NT2/D1 (cell line): ENCODE measurements around the gene IL20RB.

Experiments used
- DNase-seq: peaks from one replicate; pipeline ENCODE4 v3.0.0-alpha.2; 2011; ENCODE audit warnings: low read depth, low spot score
- H3K27me3 ChIP-seq: 2 replicates; pipeline ENCODE4 v1.6.0; 2011; ENCODE audit warnings: mild to moderate bottlenecking; ENCODE audit not compliant: insufficient read length, insufficient read depth
- H3K36me3 ChIP-seq: 2 replicates; pipeline ENCODE4 v1.6.1; 2011; ENCODE audit warnings: mild to moderate bottlenecking, low read length, mixed read lengths; ENCODE audit not compliant: insufficient read depth, insufficient read length
- H3K4me1 ChIP-seq: 2 replicates; pipeline ENCODE4 v1.5.1; 2011; ENCODE audit not compliant: insufficient read depth, insufficient read length
- H3K4me3 ChIP-seq: 2 replicates; pipeline ENCODE4 v1.5.1; 2011; ENCODE audit warnings: low read depth; ENCODE audit not compliant: insufficient read length
- H3K9ac ChIP-seq: 2 replicates; pipeline ENCODE4 v1.6.0; 2011; ENCODE audit warnings: low read depth; ENCODE audit not compliant: insufficient read length
- H3K9me3 ChIP-seq: 2 replicates; pipeline ENCODE4 v1.5.1; 2011; ENCODE audit warnings: mild to moderate bottlenecking, low read length; ENCODE audit not compliant: insufficient read depth
- SUZ12 ChIP-seq: IDR thresholded peaks from 2 replicates; pipeline ENCODE4 v1.6.1; 2011; ENCODE audit not compliant: insufficient read length, insufficient read depth; ENCODE audit errors: extremely low read depth
- YY1 ChIP-seq: IDR thresholded peaks from 2 replicates; pipeline ENCODE4 v1.6.1; 2011; ENCODE audit not compliant: insufficient read length, insufficient read depth
- ZNF274 ChIP-seq: IDR thresholded peaks from 2 replicates; pipeline ENCODE4 v1.6.1; 2011; ENCODE audit warnings: mild to moderate bottlenecking, low read depth, low read length

IL20RB gene

DNA sequence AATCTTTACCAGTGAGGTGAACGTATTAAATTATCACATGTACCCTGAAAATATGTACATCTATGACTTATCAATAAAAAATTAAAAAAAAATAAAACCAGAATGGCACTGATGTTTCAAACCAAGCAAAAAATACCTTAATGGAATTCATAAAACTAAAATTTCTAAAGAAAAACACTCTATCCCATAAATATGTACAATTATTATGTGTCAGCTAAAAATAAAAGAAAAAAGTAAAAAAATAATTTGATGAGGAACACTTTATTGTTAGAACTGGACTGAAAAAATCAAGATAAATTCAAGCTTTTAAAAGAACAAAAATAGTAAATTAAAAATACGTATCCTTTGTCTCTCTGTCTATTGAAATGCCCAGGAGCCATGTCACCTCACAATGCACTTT, 63.1 kb downstream of the IL20RB start:
- DNase-seq = no peak
- Histone ChIP-seq H3K4me3 (no peak overlapping the region), H3K9ac (no peak overlapping the region), H3K27me3 (no peaks in the 10 kb centered on the region), H3K9me3 (no peaks in the 10 kb centered on the region), H3K36me3 (no peaks in the 10 kb centered on the region), H3K4me1 (no peaks in the 10 kb centered on the region)
- TF ChIP-seq ZNF274 (no peak), SUZ12 (no peak), YY1 (no peak)

DNA sequence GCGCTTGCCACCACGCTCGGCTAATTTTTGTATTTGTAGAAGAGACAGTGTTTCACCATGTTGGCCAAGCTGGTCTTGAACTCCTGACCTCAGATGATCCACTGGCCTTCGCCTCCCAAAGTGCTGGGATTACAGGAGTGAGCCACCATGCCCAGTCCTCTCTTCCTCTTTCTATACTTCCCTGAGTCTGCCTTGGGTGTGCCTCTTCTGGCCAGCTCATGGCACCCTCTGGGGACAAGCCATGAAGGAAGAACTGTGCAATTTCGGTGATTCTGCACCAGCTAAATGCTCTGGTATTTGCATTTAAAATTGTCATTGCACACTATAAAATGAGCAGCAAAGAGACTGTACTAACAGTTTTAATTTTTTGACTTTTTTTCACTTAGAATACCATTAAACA, 66.6 kb downstream of the IL20RB start:
- Histone ChIP-seq H3K4me1 (no peaks in the 10 kb centered on the region), H3K9ac (no peak overlapping the region), H3K27me3 (no peaks in the 10 kb centered on the region), H3K36me3 (no peaks in the 10 kb centered on the region), H3K4me3 (no peak overlapping the region), H3K9me3 (no peaks in the 10 kb centered on the region)
- TF ChIP-seq ZNF274 (no peak), SUZ12 (no peak), YY1 (no peak)
- DNase-seq = no peak

DNA sequence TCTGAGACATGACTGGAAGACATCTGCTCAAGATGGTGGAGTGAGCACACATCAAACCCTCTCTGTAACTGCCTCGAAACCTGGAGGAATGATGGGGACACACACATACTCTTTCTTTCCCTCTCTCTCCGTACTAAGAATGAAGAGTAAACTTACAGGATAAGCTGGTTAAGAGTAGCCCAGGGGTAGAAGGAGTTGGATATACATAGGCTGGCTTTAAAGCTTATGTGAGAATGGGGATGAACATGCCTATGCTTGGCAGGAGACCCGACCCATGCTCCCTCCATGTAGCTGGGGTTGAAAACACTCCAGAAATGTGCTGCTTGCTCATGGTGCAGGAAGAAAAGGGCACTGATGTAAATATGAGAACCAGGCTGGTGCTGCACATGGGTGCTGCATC, 68.9 kb downstream of the IL20RB start:
- no peak for TF ChIP-seq SUZ12
- TF ChIP-seq ZNF274 = no peak
- no peak for TF ChIP-seq YY1
- H3K4me1 ChIP-seq = no peaks in the 10 kb centered on the region

DNA sequence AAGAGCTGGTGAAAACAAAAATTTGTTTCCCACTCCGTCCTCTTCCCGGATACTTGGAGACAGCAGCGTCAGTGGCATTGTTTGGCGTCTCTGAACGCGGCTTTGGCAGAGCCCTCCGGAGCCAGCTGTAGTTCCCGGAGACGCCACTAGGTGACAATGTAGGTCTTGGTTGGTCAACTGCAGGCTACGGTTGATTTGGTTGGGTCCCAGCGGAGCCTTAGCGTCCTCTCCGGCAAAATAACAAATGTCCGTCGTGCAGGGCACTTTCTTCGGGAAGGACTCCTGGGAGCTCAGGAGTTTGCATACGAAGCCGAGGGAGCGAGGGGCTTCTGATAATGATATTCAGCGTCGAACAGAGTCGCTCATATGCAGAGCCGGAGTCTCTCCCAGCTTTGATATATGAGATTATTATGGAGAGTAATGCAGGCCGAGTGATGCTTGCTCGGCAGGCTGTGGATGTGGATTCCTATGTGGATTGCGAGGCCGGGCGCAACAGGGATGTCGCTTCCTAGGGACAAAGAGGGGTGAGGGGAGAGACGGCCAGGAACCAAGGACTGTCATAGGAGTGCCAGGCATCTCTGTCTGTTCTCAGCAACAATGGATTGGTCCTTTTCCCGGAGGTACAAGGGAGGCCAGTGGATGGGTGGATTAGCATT, 74.8 kb downstream of the IL20RB start:
- peak; percentile 90 for DNase-seq
- Histone ChIP-seq H3K4me3 (no peak overlapping the region), H3K9ac (no peak overlapping the region), H3K4me1 (peaks cover 11% of the 10 kb centered on the region), H3K9me3 (no peaks in the 10 kb centered on the region), H3K27me3 (peaks cover 27% of the 10 kb centered on the region), H3K36me3 (no peaks in the 10 kb centered on the region)
- no peak for TF ChIP-seq ZNF274

More for the DNA sequence above, 68.9 kb downstream of the IL20RB start:
- Histone ChIP-seq H3K9ac (no peak overlapping the region), H3K36me3 (no peaks in the 10 kb centered on the region), H3K27me3 (peaks cover 12% of the 10 kb centered on the region), H3K9me3 (no peaks in the 10 kb centered on the region), H3K4me3 (no peak overlapping the region)
- DNase-seq = no peak

DNA sequence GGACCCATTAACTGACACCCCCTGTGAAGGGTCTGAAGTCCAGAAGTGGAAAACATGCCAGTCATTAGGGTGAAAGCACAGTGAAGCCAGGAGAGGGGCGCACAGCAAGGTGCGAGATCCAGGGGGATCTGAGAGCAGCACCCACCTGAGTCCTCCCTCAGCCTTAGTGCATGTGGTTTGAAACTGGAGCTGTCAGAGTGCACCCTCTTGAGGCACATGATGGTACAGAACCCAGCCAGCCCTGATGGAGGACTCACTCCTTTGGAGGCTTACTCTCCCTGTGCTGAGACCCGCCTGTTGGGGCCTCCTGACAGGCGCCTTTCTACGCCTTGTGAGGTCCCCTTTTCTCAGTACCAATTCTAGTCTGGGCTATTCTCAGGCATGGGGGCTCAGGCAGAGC, 77.8 kb downstream of the IL20RB start:
- Histone ChIP-seq H3K4me1 (peaks cover 11% of the 10 kb centered on the region), H3K36me3 (no peaks in the 10 kb centered on the region), H3K27me3 (peaks cover 25% of the 10 kb centered on the region), H3K9me3 (no peaks in the 10 kb centered on the region), H3K4me3 (no peak overlapping the region), H3K9ac (no peak overlapping the region)
- no peak for TF ChIP-seq YY1
- no peak for TF ChIP-seq ZNF274
- TF ChIP-seq SUZ12 = no peak
- DNase-seq = peak; percentile 38

DNA sequence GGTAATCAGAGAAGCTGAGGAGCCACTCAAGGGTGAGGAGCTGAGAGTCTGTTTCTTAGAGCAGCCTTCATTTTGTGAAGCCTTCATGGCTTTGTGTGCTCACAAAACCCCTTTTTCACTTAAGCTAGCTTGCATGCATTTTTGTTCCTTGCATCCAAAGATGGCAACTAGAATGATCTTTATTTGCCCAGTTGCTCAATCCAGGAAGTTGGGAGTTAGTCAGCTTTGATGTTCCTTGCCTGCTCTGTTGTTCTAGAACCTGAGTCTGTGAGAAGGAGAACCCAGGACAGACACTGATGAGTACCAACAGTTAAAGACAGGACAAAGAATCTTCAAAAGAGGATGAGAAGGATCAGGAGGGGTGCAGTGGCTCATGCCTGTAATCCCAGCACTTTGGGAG, 81.8 kb downstream of the IL20RB start:
- Histone ChIP-seq H3K9me3 (no peaks in the 10 kb centered on the region), H3K4me3 (no peak overlapping the region), H3K36me3 (no peaks in the 10 kb centered on the region), H3K9ac (no peak overlapping the region), H3K27me3 (no peaks in the 10 kb centered on the region), H3K4me1 (peaks cover 11% of the 10 kb centered on the region)
- no peak for DNase-seq
- TF ChIP-seq ZNF274 (no peak), SUZ12 (no peak), YY1 (no peak)

DNA sequence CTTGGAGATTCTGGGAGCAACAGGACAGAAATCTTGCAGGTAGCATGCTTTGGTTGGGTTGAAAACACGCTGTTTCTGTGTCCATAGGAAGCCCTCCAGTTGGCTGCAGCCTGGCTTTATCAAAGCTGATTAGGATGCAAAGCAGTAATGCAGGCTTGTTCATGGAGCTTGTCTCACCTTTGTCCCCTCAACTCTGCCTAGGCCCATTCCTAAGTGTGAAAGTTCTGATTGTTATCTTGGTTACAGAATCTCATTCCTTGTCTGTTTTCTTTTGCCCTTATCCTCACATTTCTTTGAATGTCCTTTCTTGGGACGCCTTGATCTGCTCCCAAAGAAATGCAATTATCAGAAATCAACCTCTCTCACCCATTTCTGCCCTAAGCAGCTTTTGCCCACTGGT, 83.5 kb downstream of the IL20RB start:
- Histone ChIP-seq H3K36me3 (no peaks in the 10 kb centered on the region), H3K27me3 (no peaks in the 10 kb centered on the region), H3K9me3 (no peaks in the 10 kb centered on the region), H3K9ac (no peak overlapping the region), H3K4me1 (peaks cover 1% of the 10 kb centered on the region), H3K4me3 (no peak overlapping the region)
- no peak for DNase-seq
- TF ChIP-seq ZNF274 = no peak
- TF ChIP-seq SUZ12 = no peak
- no peak for TF ChIP-seq YY1

DNA sequence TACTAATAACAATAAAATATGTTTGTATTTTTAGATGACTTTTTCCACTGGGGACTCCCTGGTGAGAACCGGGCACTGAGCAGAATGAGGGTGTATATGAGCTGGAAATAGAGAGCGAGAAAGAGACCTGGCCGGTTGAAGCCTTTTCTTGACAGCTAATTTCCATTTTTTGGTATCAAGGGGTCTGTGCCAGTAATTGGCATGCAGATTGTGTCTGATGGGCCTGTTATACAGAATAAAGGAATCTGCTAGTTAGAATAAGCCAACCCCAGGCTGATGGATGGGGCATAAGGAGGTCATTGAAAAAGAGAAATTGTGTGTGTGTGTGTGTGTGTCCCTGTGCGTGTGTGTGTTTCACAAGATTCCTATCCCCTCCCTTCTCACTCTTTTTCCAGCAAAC, 83.9 kb downstream of the IL20RB start:
- no peaks in the 10 kb centered on the region for H3K36me3 ChIP-seq
- H3K9me3 ChIP-seq = no peaks in the 10 kb centered on the region
- TF ChIP-seq ZNF274 = no peak
- no peak for TF ChIP-seq SUZ12
- TF ChIP-seq YY1 = no peak
- H3K27me3 ChIP-seq = no peaks in the 10 kb centered on the region
- H3K4me3 ChIP-seq = no peak overlapping the region
- no peaks in the 10 kb centered on the region for H3K4me1 ChIP-seq
- no peak overlapping the region for H3K9ac ChIP-seq
- DNase-seq = no peak
